OCI-LY7 (cell line): ENCODE data around the gene EXOC4. TPM values are rescaled to one million over a fixed set of nuclear protein-coding genes. Genes with fewer than 3 reads are reported as not detected.

ENCODE experiments used
- BruUV-seq: library from RNA; stranded (reverse); fragments of 400-500 nt; replicated peaks from 2 replicates; lab custom pipeline; 2021; lab: Mats Ljungman, UMichigan
- CTCF ChIA-PET: fragments of 300-600 bp; sonication (Branson Sonifier 250); formaldehyde crosslinking; loops from one replicate; lab custom pipeline; 2022; ENCODE audit warnings: antibody characterized with exemption; ENCODE audit not compliant: unreplicated experiment; lab: Charles Lee
- POLR2A ChIA-PET: fragments of 300-600 bp; sonication (Branson Sonifier 250); formaldehyde crosslinking; loops from one replicate; lab custom pipeline; 2022; ENCODE audit warnings: antibody characterized with exemption; lab: Charles Lee
- DNase-seq: peaks from one replicate; pipeline ENCODE4 v3.0.0-alpha.2; 2015; ENCODE audit warnings: low spot score
- H2AFZ ChIP-seq: fragments of 200-600 bp; sonication (generic), shearing (Covaris generic); 2 replicates; pipeline ENCODE4 v1.6.1; 2014; ENCODE audit warnings: mild to moderate bottlenecking, antibody characterized with exemption, low read length, moderate library complexity
- H3K27ac ChIP-seq: fragments of 200-600 bp; sonication (generic); 2 replicates; pipeline ENCODE4 v1.5.1; 2014; ENCODE audit warnings: mixed run types, low read depth, mild to moderate bottlenecking, moderate library complexity, low read length, inconsistent platforms; ENCODE audit not compliant: poor library complexity, severe bottlenecking
- H3K36me3 ChIP-seq: fragments of 200-600 bp; sonication (generic); 2 replicates; pipeline ENCODE4 v1.6.1; 2014; ENCODE audit warnings: mild to moderate bottlenecking, antibody characterized with exemption, low read length, moderate library complexity, mixed read lengths; ENCODE audit not compliant: insufficient read depth
- H3K4me1 ChIP-seq: fragments of 200-600 bp; sonication (generic); 2 replicates; pipeline ENCODE4 v1.5.1; 2014; ENCODE audit warnings: mild to moderate bottlenecking, low read length; ENCODE audit not compliant: insufficient read depth, poor library complexity, severe bottlenecking
- H3K4me2 ChIP-seq: fragments of 200-600 bp; sonication (generic); 2 replicates; pipeline ENCODE4 v1.6.1; 2014; ENCODE audit warnings: mild to moderate bottlenecking, low read length
- H3K4me3 ChIP-seq: fragments of 200-600 bp; sonication (generic); 2 replicates; pipeline ENCODE4 v1.5.1; 2014; ENCODE audit warnings: mild to moderate bottlenecking, low read depth, low read length; ENCODE audit not compliant: poor library complexity, severe bottlenecking
- H3K79me2 ChIP-seq: fragments of 200-600 bp; sonication (generic); 2 replicates; pipeline ENCODE4 v1.6.1; 2016; ENCODE audit warnings: low read depth, mild to moderate bottlenecking, low read length, moderate library complexity, mixed read lengths; ENCODE audit not compliant: insufficient read depth
- H3K9me2 ChIP-seq: fragments of 200-600 bp; sonication (generic); 2 replicates; pipeline ENCODE4 v1.6.1; 2016; ENCODE audit warnings: mild to moderate bottlenecking, low read length, mixed read lengths; ENCODE audit not compliant: insufficient read depth
- H3K9me3 ChIP-seq: fragments of 200-600 bp; sonication (generic); 2 replicates; pipeline ENCODE4 v1.6.1; 2014; ENCODE audit warnings: mild to moderate bottlenecking, mixed run types, low read length, mixed read lengths
- H4K20me1 ChIP-seq: fragments of 200-600 bp; sonication (generic); 2 replicates; pipeline ENCODE4 v1.6.1; 2014; ENCODE audit warnings: mild to moderate bottlenecking, antibody characterized with exemption, low read length, moderate library complexity, mixed read lengths; ENCODE audit not compliant: insufficient read depth
- CTCF ChIP-seq: fragments of 200-600 bp; sonication (generic); conservative IDR thresholded peaks from 2 replicates; pipeline ENCODE4 v1.5.1; 2014; ENCODE audit warnings: mild to moderate bottlenecking, antibody characterized with exemption, low read length, moderate library complexity, mixed read lengths
- EZH2phosphoT487 ChIP-seq: fragments of 200-600 bp; sonication (generic); IDR thresholded peaks from 2 replicates; pipeline ENCODE4 v1.6.1; 2018; ENCODE audit warnings: low read depth, borderline replicate concordance, mild to moderate bottlenecking, mixed run types, antibody characterized with exemption, low read length, moderate library complexity, mixed read lengths
- intact Hi-C: fragments of 100-400 bp; cut with micrococcal nuclease; formaldehyde crosslinking; loops from one replicate; pipeline ENCODE4 v1.10.0; 2022; ENCODE audit not compliant: unreplicated experiment
- total RNA-seq, 2 experiments: library from RNA; depleted of rRNA in 1 of 2; stranded (reverse); fragments of >200 nt in 1 of 2; shearing (Covaris generic) in 1 of 2; gene quantifications; 2 replicates each; pipeline ENCODE4 v1.2.3, GENCODE V29; 2014 to 2022

The EXOC4 gene
- total RNA-seq, 2 experiments from 2014 or later, result 75.1 to 93.2 TPM

GRCh38 chr7:133237545-133237944 lies 15.3 kb upstream of the EXOC4 start:
- Histone ChIP-seq H2AFZ (no peak overlapping the region), H3K4me3 (no peak overlapping the region), H3K4me2 (no peak overlapping the region), H3K27ac (no peak overlapping the region), H3K4me1 (no peaks in the 10 kb centered on the region), H3K9me2 (no peaks in the 10 kb centered on the region), H3K9me3 (no peaks in the 10 kb centered on the region), H3K79me2 (no peaks in the 10 kb centered on the region), H4K20me1 (no peaks in the 10 kb centered on the region), H3K36me3 (no peaks in the 10 kb centered on the region)
- CTCF ChIA-PET, result no interaction called here
- TF ChIP-seq CTCF, result no peak
- no peak for TF ChIP-seq EZH2phosphoT487
- POLR2A ChIA-PET, result interaction anchor here (0.5 to 0.8 kb wide), 2 partner anchors 15 to 781 kb away, joined by 3 read pairs; partner anchors contain the start of gene EXOC4
- no TSS peak for BruUV-seq
- no peak for DNase-seq
- intact Hi-C loops, result no loop called here

GRCh38 chr7:133240302-133240701 lies 12.6 kb upstream of the EXOC4 start:
- Histone ChIP-seq H3K4me2 (no peak overlapping the region), H3K9me2 (no peaks in the 10 kb centered on the region), H2AFZ (no peak overlapping the region), H3K36me3 (no peaks in the 10 kb centered on the region), H3K4me1 (no peaks in the 10 kb centered on the region), H3K79me2 (no peaks in the 10 kb centered on the region), H3K9me3 (no peaks in the 10 kb centered on the region), H3K4me3 (no peak overlapping the region), H3K27ac (no peak overlapping the region), H4K20me1 (no peaks in the 10 kb centered on the region)
- DNase-seq, result no peak
- ChIA-PET POLR2A (interaction anchor here (0.9 kb wide), 1 partner anchor 10 kb away, joined by 3 read pairs; no protein-coding TSS in a partner anchor), CTCF (no interaction called here)
- BruUV-seq, result no TSS peak
- TF ChIP-seq CTCF, result no peak
- intact Hi-C loops, result no loop called here

- H3K4me1 ChIP-seq, result no peaks in the 10 kb centered on the region
- TF ChIP-seq EZH2phosphoT487 (no peak), CTCF (no peak)
These were observed 6.3 kb upstream of the EXOC4 start for GRCh38 chr7:133246558-133246957.

More at GRCh38 chr7:133246558-133246957, 6.3 kb upstream of the EXOC4 start:
- no peaks in the 10 kb centered on the region for H4K20me1 ChIP-seq
- BruUV-seq, result no TSS peak
- H3K4me2 ChIP-seq, result no peak overlapping the region
- H2AFZ ChIP-seq, result no peak overlapping the region
- intact Hi-C loops, result no loop called here
- ChIA-PET CTCF (no interaction called here), POLR2A (interaction anchor here (0.8 kb wide), 1 partner anchor 15 kb away, joined by 3 read pairs; no protein-coding TSS in a partner anchor)
- no peak overlapping the region for H3K4me3 ChIP-seq
- DNase-seq, result no peak
- no peaks in the 10 kb centered on the region for H3K9me3 ChIP-seq
- H3K27ac ChIP-seq, result no peak overlapping the region
- H3K79me2 ChIP-seq, result no peaks in the 10 kb centered on the region
- no peaks in the 10 kb centered on the region for H3K9me2 ChIP-seq
- no peaks in the 10 kb centered on the region for H3K36me3 ChIP-seq
